SK-N-SH treated with all-trans-retinoic acid at 6 μM for 48 hours (cell line): ENCODE data around the gene TPST2.

Source experiments
- ATAC-seq: fragments of 200-7000 bp; cut with Tn5 transposase; 3 replicates; pipeline ENCODE4 v1.9.1; 2020; ENCODE audit warnings: mild to moderate bottlenecking, moderate library complexity
- ARNTL ChIP-seq: fragments of 450-650 bp; formaldehyde crosslinking; IDR thresholded peaks from 2 replicates; pipeline ENCODE4 v1.5.0; 2020; ENCODE audit warnings: low read depth, mild to moderate bottlenecking, moderate library complexity, borderline replicate concordance
- BACH2 ChIP-seq: fragments of 250-450 bp; sonication (Bioruptor Pico); IDR thresholded peaks from 2 replicates; pipeline ENCODE4 v1.9.0; 2021; ENCODE audit warnings: mild to moderate bottlenecking, borderline replicate concordance
- CREB5 ChIP-seq: fragments of 250-450 bp; sonication (Bioruptor Pico); IDR thresholded peaks from 2 replicates; pipeline ENCODE4 v1.5.1; 2020; ENCODE audit warnings: low read depth, mild to moderate bottlenecking, moderate library complexity
- CSDC2 ChIP-seq: fragments of 250-450 bp; sonication (Bioruptor Pico); IDR thresholded peaks from 2 replicates; pipeline ENCODE4 v1.5.0; 2020; ENCODE audit warnings: mild to moderate bottlenecking, moderate library complexity
- CSRNP3 ChIP-seq: fragments of 250-450 bp; sonication (Bioruptor Pico); IDR thresholded peaks from 2 replicates; pipeline ENCODE4 v1.5.1; 2021; ENCODE audit warnings: mild to moderate bottlenecking, moderate library complexity
- ESRRG ChIP-seq: fragments of 250-450 bp; sonication (Bioruptor Pico); IDR thresholded peaks from 2 replicates; pipeline ENCODE4 v1.6.1; 2021; ENCODE audit warnings: mild to moderate bottlenecking
- GLIS3 ChIP-seq: fragments of 250-450 bp; sonication (Bioruptor Pico); IDR thresholded peaks from 2 replicates; pipeline ENCODE4 v1.5.0; 2020; ENCODE audit warnings: mild to moderate bottlenecking, moderate library complexity
- ISL1 ChIP-seq: fragments of 250-450 bp; sonication (Bioruptor Pico); IDR thresholded peaks from 2 replicates; pipeline ENCODE4 v2.1.2; 2022; ENCODE audit warnings: mild to moderate bottlenecking, moderate library complexity
- OSR1 ChIP-seq: fragments of 250-450 bp; sonication (Bioruptor Pico); IDR thresholded peaks from 2 replicates; pipeline ENCODE4 v1.8.0; 2022; ENCODE audit warnings: moderate library complexity, mild to moderate bottlenecking, inconsistent platforms
- PATZ1 ChIP-seq: fragments of 250-450 bp; sonication (Bioruptor Pico); IDR thresholded peaks from 2 replicates; pipeline ENCODE4 v1.8.0; 2020; ENCODE audit warnings: mild to moderate bottlenecking, moderate library complexity, borderline replicate concordance
- POU6F1 ChIP-seq: fragments of 250-450 bp; sonication (Bioruptor Pico); IDR thresholded peaks from 2 replicates; pipeline ENCODE4 v1.8.0; 2021; ENCODE audit warnings: low read depth, mild to moderate bottlenecking, moderate library complexity, borderline replicate concordance
- RARB ChIP-seq: fragments of 250-450 bp; sonication (Bioruptor Pico); IDR thresholded peaks from 2 replicates; pipeline ENCODE4 v1.8.0; 2021; ENCODE audit warnings: mild to moderate bottlenecking, moderate library complexity
- SNAI2 ChIP-seq: fragments of 250-450 bp; sonication (Bioruptor Pico); IDR thresholded peaks from 2 replicates; pipeline ENCODE4 v1.5.0; 2020; ENCODE audit warnings: mild to moderate bottlenecking, moderate library complexity
- TCF4 ChIP-seq: fragments of 250-450 bp; sonication (Bioruptor Pico); IDR thresholded peaks from 2 replicates; pipeline ENCODE4 v1.8.0; 2021; ENCODE audit warnings: mild to moderate bottlenecking, moderate library complexity, borderline replicate concordance
- TSHZ2 ChIP-seq: fragments of 250-450 bp; sonication (Bioruptor Pico); IDR thresholded peaks from 2 replicates; pipeline ENCODE4 v1.5.0; 2020; ENCODE audit warnings: mild to moderate bottlenecking, moderate library complexity
- ZFP3 ChIP-seq: fragments of 250-450 bp; sonication (Bioruptor Pico); IDR thresholded peaks from 2 replicates; pipeline ENCODE4 v1.5.0; 2020; ENCODE audit warnings: mild to moderate bottlenecking, moderate library complexity
- ZNF565 ChIP-seq: fragments of 450-650 bp; formaldehyde crosslinking; conservative IDR thresholded peaks from 2 replicates; pipeline ENCODE4 v1.5.0; 2020; ENCODE audit warnings: low read depth, mild to moderate bottlenecking, moderate library complexity
- ZNF70 ChIP-seq: fragments of 450-650 bp; formaldehyde crosslinking; IDR thresholded peaks from 2 replicates; pipeline ENCODE4 v1.5.0; 2020; ENCODE audit warnings: mild to moderate bottlenecking, moderate library complexity
- ZNF8 ChIP-seq: fragments of 450-650 bp; formaldehyde crosslinking; IDR thresholded peaks from 2 replicates; pipeline ENCODE4 v1.5.0; 2020; ENCODE audit warnings: mild to moderate bottlenecking, moderate library complexity

TPST2 gene

GRCh38 chr22:26576026-26576680 is 13.8 kb downstream of the TPST2 start:
- TF ChIP-seq ESRRG (CRISPR knock-in tag) (no peak), BACH2 (CRISPR knock-in tag) (no peak), CSDC2 (CRISPR knock-in tag) (no peak), OSR1 (CRISPR knock-in tag) (no peak)
- no peak for ATAC-seq

- TF ChIP-seq CREB5 (no peak), ZNF8 (CRISPR knock-in tag) (no peak), ZNF70 (no peak), BACH2 (CRISPR knock-in tag) (no peak), ISL1 (CRISPR knock-in tag) (no peak), GLIS3 (CRISPR knock-in tag) (no peak), ZFP3 (CRISPR knock-in tag) (no peak), PATZ1 (no peak), CSRNP3 (CRISPR knock-in tag) (no peak), POU6F1 (CRISPR knock-in tag) (no peak), RARB (CRISPR knock-in tag) (no peak), TSHZ2 (CRISPR knock-in tag) (no peak), CSDC2 (CRISPR knock-in tag) (no peak), TCF4 (no peak), ZNF565 (no peak), SNAI2 (CRISPR knock-in tag) (no peak), OSR1 (CRISPR knock-in tag) (no peak), ESRRG (CRISPR knock-in tag) (no peak)
- TF ChIP-seq, all 23 proteins: peak for 0
Observed at GRCh38 chr22:26574001-26574723, 15.8 kb downstream of the TPST2 start.

GRCh38 chr22:26573026-26573662 is 16.8 kb downstream of the TPST2 start:
- TF ChIP-seq ESRRG (CRISPR knock-in tag) (no peak), BACH2 (CRISPR knock-in tag) (no peak), RARB (CRISPR knock-in tag) (no peak), POU6F1 (CRISPR knock-in tag) (no peak), SNAI2 (CRISPR knock-in tag) (no peak), TSHZ2 (CRISPR knock-in tag) (no peak), ZNF70 (no peak), ZNF8 (CRISPR knock-in tag) (no peak), ARNTL (CRISPR knock-in tag) (no peak)
- ATAC-seq: no peak

More at GRCh38 chr22:26574001-26574723, 15.8 kb downstream of the TPST2 start:
- no peak for ATAC-seq
